ENCODE measurements around the gene DCPS.

DCPS gene

GRCh38 chr11:126339863-126340434, 36.1 kb downstream of the DCPS start:
- TF ChIP-seq CTCF (IDR thresholded peaks at IDR 0.05; ENCODE audit: extremely low read depth, missing control alignments) = no peak
- DNase-seq (ENCODE audit: low spot score) = no peak

GRCh38 chr11:126340960-126341606, 37.2 kb downstream of the DCPS start:
- no peak for TF ChIP-seq CTCF (IDR thresholded peaks at IDR 0.05; ENCODE audit: extremely low read depth, missing control alignments)
- no peak for DNase-seq (ENCODE audit: low spot score)

GRCh38 chr11:126341760-126342161, 37.9 kb downstream of the DCPS start:
- no peak for TF ChIP-seq CTCF (IDR thresholded peaks at IDR 0.05; ENCODE audit: extremely low read depth, missing control alignments)
- DNase-seq (ENCODE audit: low spot score) = no peak

- DNase-seq (ENCODE audit: low spot score) = no peak
- TF ChIP-seq CTCF (IDR thresholded peaks at IDR 0.05; ENCODE audit: extremely low read depth, missing control alignments) = no peak
Measured at GRCh38 chr11:126343051-126343450, 39.2 kb downstream of the DCPS start.

GRCh38 chr11:126344141-126345080, 40.6 kb downstream of the DCPS start:
- DNase-seq (ENCODE audit: low spot score) = no peak
- TF ChIP-seq CTCF (IDR thresholded peaks at IDR 0.05; ENCODE audit: extremely low read depth, missing control alignments) = no peak

- no peak for DNase-seq (ENCODE audit: low spot score)
- TF ChIP-seq CTCF (IDR thresholded peaks at IDR 0.05; ENCODE audit: extremely low read depth, missing control alignments) = no peak
Measured at GRCh38 chr11:126345283-126345682, 41.4 kb downstream of the DCPS start.

Data from GM20000 (cell line).